ENCODE data around the gene LRIG3.

GRCh38 chr12:58906917-58907316, 13.4 kb downstream of the LRIG3 start:
- TF ChIP-seq, protein P1, sequence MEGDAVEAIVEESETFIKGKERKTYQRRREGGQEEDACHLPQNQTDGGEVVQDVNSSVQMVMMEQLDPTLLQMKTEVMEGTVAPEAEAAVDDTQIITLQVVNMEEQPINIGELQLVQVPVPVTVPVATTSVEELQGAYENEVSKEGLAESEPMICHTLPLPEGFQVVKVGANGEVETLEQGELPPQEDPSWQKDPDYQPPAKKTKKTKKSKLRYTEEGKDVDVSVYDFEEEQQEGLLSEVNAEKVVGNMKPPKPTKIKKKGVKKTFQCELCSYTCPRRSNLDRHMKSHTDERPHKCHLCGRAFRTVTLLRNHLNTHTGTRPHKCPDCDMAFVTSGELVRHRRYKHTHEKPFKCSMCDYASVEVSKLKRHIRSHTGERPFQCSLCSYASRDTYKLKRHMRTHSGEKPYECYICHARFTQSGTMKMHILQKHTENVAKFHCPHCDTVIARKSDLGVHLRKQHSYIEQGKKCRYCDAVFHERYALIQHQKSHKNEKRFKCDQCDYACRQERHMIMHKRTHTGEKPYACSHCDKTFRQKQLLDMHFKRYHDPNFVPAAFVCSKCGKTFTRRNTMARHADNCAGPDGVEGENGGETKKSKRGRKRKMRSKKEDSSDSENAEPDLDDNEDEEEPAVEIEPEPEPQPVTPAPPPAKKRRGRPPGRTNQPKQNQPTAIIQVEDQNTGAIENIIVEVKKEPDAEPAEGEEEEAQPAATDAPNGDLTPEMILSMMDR (IDR thresholded peaks at IDR 0.05): no peak
- TF ChIP-seq POLR2AphosphoS5 (IDR thresholded peaks at IDR 0.05): no peak
- no peak for TF ChIP-seq POLR2A (IDR thresholded peaks at IDR 0.05)
- no peak for TF ChIP-seq EP300 (IDR thresholded peaks at IDR 0.05; ENCODE audit: low read depth)

Measured in transverse colon (tissue), 4 donors.